Glomerular endothelial cell (primary cell): ENCODE data around the gene ELOVL1. TPM values are rescaled to one million over a fixed set of nuclear protein-coding genes. Genes with fewer than 3 reads are reported as not detected.
"Not testable (repeated sequence)": the region's sequence is repeated elsewhere in the genome, so short reads cannot be mapped to it uniquely, and the experiment has no call there.

Experiments used
- DNase-seq: peaks from one replicate; pipeline ENCODE4 v3.0.0-alpha.2; 2011; ENCODE audit warnings: low read depth, low spot score; ENCODE audit errors: extremely low read depth
- total RNA-seq: library from RNA; depleted of rRNA; stranded (reverse); fragments of >200 nt; gene quantifications from 2 replicates; pipeline ENCODE4 v1.2.3, GENCODE V29; 2015

The ELOVL1 gene
- total RNA-seq, 1 donor from 2014 or later = 89.4 TPM

- DNase-seq = no peak
Observed at GRCh38 chr1:43382027-43382779, 14.4 kb upstream of the ELOVL1 start.

GRCh38 chr1:43381612-43382011 is 13.8 kb upstream of the ELOVL1 start:
- DNase-seq = no peak

- DNase-seq = no peak
Observed at GRCh38 chr1:43379476-43379875, 11.7 kb upstream of the ELOVL1 start.

- no peak for DNase-seq
Observed at GRCh38 chr1:43377831-43378230, 10.0 kb upstream of the ELOVL1 start.

GRCh38 chr1:43376723-43377235 is 9.0 kb upstream of the ELOVL1 start:
- DNase-seq = no peak

GRCh38 chr1:43373066-43373940 is 5.5 kb upstream of the ELOVL1 start:
- DNase-seq = no peak

- DNase-seq = no peak
Observed at GRCh38 chr1:43372172-43372571, 4.4 kb upstream of the ELOVL1 start.

- no peak for DNase-seq
Observed at GRCh38 chr1:43370564-43370963, 2.8 kb upstream of the ELOVL1 start.

GRCh38 chr1:43369779-43370178 is 2.0 kb upstream of the ELOVL1 start:
- DNase-seq = not testable (repeated sequence)

GRCh38 chr1:43368646-43369020 is 822 bp upstream of the ELOVL1 start:
- no peak for DNase-seq

GRCh38 chr1:43367026-43367903 is 546 bp downstream of the ELOVL1 start:
- DNase-seq = no peak

GRCh38 chr1:43366601-43367025 is 1.2 kb downstream of the ELOVL1 start:
- no peak for DNase-seq

- no peak for DNase-seq
Observed at GRCh38 chr1:43366179-43366578, 1.6 kb downstream of the ELOVL1 start.

- no peak for DNase-seq
Observed at GRCh38 chr1:43365678-43366077, 2.1 kb downstream of the ELOVL1 start.

GRCh38 chr1:43363935-43364525 is 3.8 kb downstream of the ELOVL1 start:
- DNase-seq = no peak

GRCh38 chr1:43363283-43363934 is 4.4 kb downstream of the ELOVL1 start:
- no peak for DNase-seq

GRCh38 chr1:43360616-43361015 is 7.2 kb downstream of the ELOVL1 start:
- DNase-seq = no peak

GRCh38 chr1:43359696-43360095 is 8.1 kb downstream of the ELOVL1 start:
- no peak for DNase-seq

- peak; percentile 68 for DNase-seq
Observed at GRCh38 chr1:43358746-43359693, 8.8 kb downstream of the ELOVL1 start, which contains the start of gene CDC20. Gene CDC20 (plus strand): TSS chr1:43358981. CDS start chr1:43359216, 235 bp downstream.
